Ectodermal cell (in vitro differentiated cells): Measurements from ENCODE around the gene TNN.

Experiments used
- H3K27ac ChIP-seq: 2 replicates; pipeline ENCODE4 v1.7.0; 2013; ENCODE audit warnings: mild to moderate bottlenecking, low read depth, low read length; ENCODE audit not compliant: insufficient read depth, poor library complexity, severe bottlenecking
- H3K27me3 ChIP-seq: 2 replicates; pipeline ENCODE4 v1.7.0; 2013; ENCODE audit warnings: mild to moderate bottlenecking, low read length; ENCODE audit not compliant: insufficient read depth, control insufficient read depth, poor library complexity, severe bottlenecking
- H3K36me3 ChIP-seq: one replicate; pipeline ENCODE4 v1.7.0; 2013; ENCODE audit warnings: low read length; ENCODE audit not compliant: control insufficient read depth, insufficient read depth
- H3K4me1 ChIP-seq: one replicate; pipeline ENCODE4 v1.7.0; 2013; ENCODE audit warnings: low read length; ENCODE audit not compliant: control insufficient read depth, insufficient read depth
- H3K4me3 ChIP-seq: 2 replicates; pipeline ENCODE4 v1.7.0; 2013; ENCODE audit warnings: low read depth, low read length, control low read depth; ENCODE audit not compliant: insufficient read depth
- H3K9me3 ChIP-seq: 2 replicates; pipeline ENCODE4 v1.7.0; 2013; ENCODE audit warnings: mild to moderate bottlenecking, low read length, moderate library complexity; ENCODE audit not compliant: control insufficient read depth
- WGBS, 2 experiments: methylation state at CpG; one replicate each; pipeline ENCODE4 v1.1.7; 2013; ENCODE audit warnings: missing lambda C conversion rate in 2 of 2; 5-methylcytosine and 5-hydroxymethylcytosine counted together

Gene TNN

GRCh38 chr1:175136246-175136645 is 68.6 kb downstream of the TNN start:
- 94 to 96% methylated on average over 3 of the region's 3 CpGs for WGBS, 2 experiments
- H3K27me3 ChIP-seq = no peaks in the 10 kb centered on the region
- H3K4me1 ChIP-seq = no peaks in the 10 kb centered on the region
- H3K4me3 ChIP-seq = no peak overlapping the region
- H3K36me3 ChIP-seq = no peaks in the 10 kb centered on the region
- H3K27ac ChIP-seq = no peak overlapping the region
- H3K9me3 ChIP-seq = no peaks in the 10 kb centered on the region

- Histone ChIP-seq H3K36me3 (no peaks in the 10 kb centered on the region), H3K9me3 (no peaks in the 10 kb centered on the region), H3K27me3 (no peaks in the 10 kb centered on the region), H3K4me3 (no peak overlapping the region), H3K4me1 (no peaks in the 10 kb centered on the region), H3K27ac (no peak overlapping the region)
- WGBS, 2 experiments = 100% methylated on average over 1 of the region's 1 CpG
These were observed 69.7 kb downstream of the TNN start for GRCh38 chr1:175137369-175137768.

- no peaks in the 10 kb centered on the region for H3K4me1 ChIP-seq
- H3K27ac ChIP-seq = no peak overlapping the region
- H3K4me3 ChIP-seq = no peak overlapping the region
- WGBS, 2 experiments = 83 to 97% methylated on average over 2 of the region's 2 CpGs
- H3K9me3 ChIP-seq = no peaks in the 10 kb centered on the region
- H3K27me3 ChIP-seq = no peaks in the 10 kb centered on the region
- H3K36me3 ChIP-seq = no peaks in the 10 kb centered on the region
These were observed 70.9 kb downstream of the TNN start for GRCh38 chr1:175138579-175138978.

- no peaks in the 10 kb centered on the region for H3K9me3 ChIP-seq
- H3K27me3 ChIP-seq = no peaks in the 10 kb centered on the region
- H3K36me3 ChIP-seq = no peaks in the 10 kb centered on the region
- H3K27ac ChIP-seq = no peak overlapping the region
- WGBS, 2 experiments = 89 to 90% methylated on average over 5 to 6 of the region's 7 CpGs
- no peak overlapping the region for H3K4me3 ChIP-seq
- peaks cover 5% of the 10 kb centered on the region for H3K4me1 ChIP-seq
These were observed 78.4 kb downstream of the TNN start for GRCh38 chr1:175145899-175146528.

- Histone ChIP-seq H3K4me1 (peaks cover 5% of the 10 kb centered on the region), H3K27me3 (no peaks in the 10 kb centered on the region), H3K36me3 (no peaks in the 10 kb centered on the region), H3K27ac (no peak overlapping the region), H3K4me3 (no peak overlapping the region), H3K9me3 (no peaks in the 10 kb centered on the region)
- WGBS, 2 experiments = 37 to 42% methylated on average over 20 to 21 of the region's 21 CpGs
These were observed 79.0 kb downstream of the TNN start for GRCh38 chr1:175146529-175147213.

GRCh38 chr1:175147569-175147968 is 79.9 kb downstream of the TNN start:
- Histone ChIP-seq H3K4me3 (no peak overlapping the region), H3K27me3 (no peaks in the 10 kb centered on the region), H3K27ac (no peak overlapping the region), H3K9me3 (no peaks in the 10 kb centered on the region), H3K4me1 (peaks cover 5% of the 10 kb centered on the region), H3K36me3 (no peaks in the 10 kb centered on the region)
- WGBS, 2 experiments = 92 to 93% methylated on average over 5 of the region's 5 CpGs

- Histone ChIP-seq H3K27me3 (no peaks in the 10 kb centered on the region), H3K36me3 (no peaks in the 10 kb centered on the region), H3K4me1 (peaks cover 5% of the 10 kb centered on the region), H3K4me3 (no peak overlapping the region), H3K27ac (no peak overlapping the region), H3K9me3 (no peaks in the 10 kb centered on the region)
- 90% methylated on average over 7 of the region's 7 CpGs for WGBS, 2 experiments
These were observed 80.4 kb downstream of the TNN start for GRCh38 chr1:175148068-175148467.

- H3K9me3 ChIP-seq = no peaks in the 10 kb centered on the region
- 88 to 90% methylated on average over 9 of the region's 9 CpGs for WGBS, 2 experiments
These were observed 83.1 kb downstream of the TNN start for GRCh38 chr1:175150596-175151319.

GRCh38 chr1:175152006-175152652 is 84.5 kb downstream of the TNN start:
- Histone ChIP-seq H3K36me3 (no peaks in the 10 kb centered on the region), H3K27ac (no peak overlapping the region), H3K9me3 (no peaks in the 10 kb centered on the region), H3K4me1 (no peaks in the 10 kb centered on the region), H3K27me3 (no peaks in the 10 kb centered on the region), H3K4me3 (no peak overlapping the region)
- 8 to 12% methylated on average over 14 to 15 of the region's 15 CpGs for WGBS, 2 experiments

More at GRCh38 chr1:175150596-175151319, 83.1 kb downstream of the TNN start:
- H3K27me3 ChIP-seq = no peaks in the 10 kb centered on the region
- peaks cover 2% of the 10 kb centered on the region for H3K4me1 ChIP-seq
- no peaks in the 10 kb centered on the region for H3K36me3 ChIP-seq
- H3K27ac ChIP-seq = no peak overlapping the region
- no peak overlapping the region for H3K4me3 ChIP-seq
